HEK293 (cell line): ENCODE data around the gene GPR3.

ENCODE experiments used
- ELK4 ChIP-seq: IDR thresholded peaks from 2 replicates; pipeline ENCODE4 v1.6.1; 2011; ENCODE audit warnings: mild to moderate bottlenecking, low read depth, low read length, borderline replicate concordance
- GLI4 ChIP-seq: fragments of 450-650 bp; formaldehyde crosslinking; IDR thresholded peaks from 2 replicates; pipeline ENCODE4 v1.5.1; 2016; ENCODE audit warnings: missing biosample characterization, missing genetic modification characterization
- HOXA7 ChIP-seq: sonication (generic); formaldehyde crosslinking; IDR thresholded peaks from 2 replicates; pipeline ENCODE4 v1.8.1; 2022; ENCODE audit warnings: missing genetic modification reagents, borderline replicate concordance
- HOXC10 ChIP-seq: sonication (generic); formaldehyde crosslinking; IDR thresholded peaks from 2 replicates; pipeline ENCODE4 v1.8.1; 2023; ENCODE audit warnings: mild to moderate bottlenecking, missing genetic modification reagents
- HOXD13 ChIP-seq: sonication (generic); formaldehyde crosslinking; IDR thresholded peaks from 2 replicates; pipeline ENCODE4 v1.8.0; 2022; ENCODE audit warnings: missing genetic modification reagents, borderline replicate concordance
- PATZ1 ChIP-seq: fragments of 450-650 bp; formaldehyde crosslinking; IDR thresholded peaks from 2 replicates; pipeline ENCODE4 v1.5.1; 2016; ENCODE audit warnings: missing biosample characterization, missing genetic modification characterization
- PRDM10 ChIP-seq: fragments of 450-650 bp; formaldehyde crosslinking; IDR thresholded peaks from 2 replicates; pipeline ENCODE4 v1.5.1; 2016; ENCODE audit warnings: missing biosample characterization, missing genetic modification characterization
- YY1 ChIP-seq: fragments of 450-650 bp; formaldehyde crosslinking; IDR thresholded peaks from 2 replicates; pipeline ENCODE4 v1.5.1; 2018; ENCODE audit warnings: missing biosample characterization, missing genetic modification characterization
- ZBTB10 ChIP-seq: fragments of 450-650 bp; formaldehyde crosslinking; IDR thresholded peaks from 2 replicates; pipeline ENCODE4 v1.5.1; 2016; ENCODE audit warnings: missing biosample characterization, missing genetic modification characterization
- ZBTB48 ChIP-seq: fragments of 450-650 bp; formaldehyde crosslinking; IDR thresholded peaks from 2 replicates; pipeline ENCODE4 v1.5.1; 2016; ENCODE audit warnings: missing biosample characterization, missing genetic modification characterization
- ZFP37 ChIP-seq: fragments of 450-650 bp; formaldehyde crosslinking; IDR thresholded peaks from 2 replicates; pipeline ENCODE4 v1.5.1; 2016; ENCODE audit warnings: missing biosample characterization, missing genetic modification characterization
- ZFP41 ChIP-seq: fragments of 450-650 bp; formaldehyde crosslinking; IDR thresholded peaks from 2 replicates; pipeline ENCODE4 v1.5.1; 2016; ENCODE audit warnings: missing biosample characterization, missing genetic modification characterization, borderline replicate concordance
- ZNF10 ChIP-seq: fragments of 450-650 bp; formaldehyde crosslinking; IDR thresholded peaks from 2 replicates; pipeline ENCODE4 v1.5.1; 2017; ENCODE audit warnings: missing biosample characterization, missing genetic modification characterization
- ZNF114 ChIP-seq: fragments of 450-650 bp; formaldehyde crosslinking; IDR thresholded peaks from 2 replicates; pipeline ENCODE4 v1.5.0; 2017; ENCODE audit warnings: missing biosample characterization, missing genetic modification characterization
- ZNF133 ChIP-seq: fragments of 450-650 bp; formaldehyde crosslinking; IDR thresholded peaks from 2 replicates; pipeline ENCODE4 v1.5.1; 2016; ENCODE audit warnings: missing biosample characterization, missing genetic modification characterization
- ZNF140 ChIP-seq: fragments of 450-650 bp; formaldehyde crosslinking; IDR thresholded peaks from 2 replicates; pipeline ENCODE4 v1.5.1; 2016; ENCODE audit warnings: missing biosample characterization, missing genetic modification characterization
- ZNF324 ChIP-seq: fragments of 450-650 bp; formaldehyde crosslinking; IDR thresholded peaks from 2 replicates; pipeline ENCODE4 v1.5.1; 2016; ENCODE audit warnings: missing biosample characterization, missing genetic modification characterization
- ZNF354C ChIP-seq: fragments of 450-650 bp; formaldehyde crosslinking; IDR thresholded peaks from 2 replicates; pipeline ENCODE4 v1.5.1; 2016; ENCODE audit warnings: missing biosample characterization, missing genetic modification characterization, low read depth, borderline replicate concordance
- ZNF366 ChIP-seq: fragments of 450-650 bp; formaldehyde crosslinking; conservative IDR thresholded peaks from 2 replicates; pipeline ENCODE4 v1.5.1; 2016; ENCODE audit warnings: missing biosample characterization, missing genetic modification characterization
- ZNF398 ChIP-seq: fragments of 450-650 bp; formaldehyde crosslinking; IDR thresholded peaks from 2 replicates; pipeline ENCODE4 v1.5.1; 2017; ENCODE audit warnings: missing biosample characterization, missing genetic modification characterization
- ZNF514 ChIP-seq: fragments of 450-650 bp; formaldehyde crosslinking; IDR thresholded peaks from 2 replicates; pipeline ENCODE4 v1.5.1; 2016; ENCODE audit warnings: missing biosample characterization, missing genetic modification characterization
- ZNF521 ChIP-seq: fragments of 450-650 bp; formaldehyde crosslinking; IDR thresholded peaks from 2 replicates; pipeline ENCODE4 v1.5.1; 2017; ENCODE audit warnings: missing biosample characterization, mild to moderate bottlenecking, missing genetic modification characterization
- ZNF530 ChIP-seq: fragments of 450-650 bp; formaldehyde crosslinking; IDR thresholded peaks from 2 replicates; pipeline ENCODE4 v1.5.1; 2016; ENCODE audit warnings: low read depth, missing biosample characterization, missing genetic modification characterization
- ZNF585B ChIP-seq: fragments of 450-650 bp; formaldehyde crosslinking; IDR thresholded peaks from 2 replicates; pipeline ENCODE4 v1.5.1; 2016; ENCODE audit warnings: missing biosample characterization, missing genetic modification characterization
- ZNF623 ChIP-seq: fragments of 450-650 bp; formaldehyde crosslinking; IDR thresholded peaks from 2 replicates; pipeline ENCODE4 v1.5.1; 2016; ENCODE audit warnings: missing biosample characterization, missing genetic modification characterization
- ZNF664 ChIP-seq: fragments of 450-650 bp; formaldehyde crosslinking; IDR thresholded peaks from 2 replicates; pipeline ENCODE4 v1.5.1; 2016; ENCODE audit warnings: missing biosample characterization, missing genetic modification characterization
- ZNF692 ChIP-seq: fragments of 450-650 bp; formaldehyde crosslinking; IDR thresholded peaks from 2 replicates; pipeline ENCODE4 v1.5.1; 2016; ENCODE audit warnings: missing biosample characterization, missing genetic modification characterization

The GPR3 gene

GRCh38 chr1:27342778-27343638, 49.4 kb upstream of the GPR3 start (continued):
- TF ChIP-seq PATZ1 (peak; percentile 59), ELK4 (no peak), ZBTB48 (tag by site-specific recombination) (no peak), ZNF354C (tag by site-specific recombination) (no peak), ZNF521 (tag by site-specific recombination) (no peak), ZNF140 (tag by site-specific recombination) (no peak), ZNF114 (no peak), GLI4 (tag by site-specific recombination) (0 out of 2 replicates have a peak, but pooled peaks have one; percentile 44), HOXD13 (no peak), ZNF530 (tag by site-specific recombination) (no peak), ZNF623 (tag by site-specific recombination) (no peak), ZNF514 (tag by site-specific recombination) (no peak), ZFP37 (tag by site-specific recombination) (no peak), ZNF10 (tag by site-specific recombination) (no peak), PRDM10 (tag by site-specific recombination) (peak; percentile 87), ZBTB10 (tag by site-specific recombination) (peak; percentile 23; the same call in 1 of the 2 replicates), ZNF133 (no peak), ZNF324 (tag by site-specific recombination) (no peak), HOXA7 (CRISPR knock-in tag) (no peak), HOXC10 (CRISPR knock-in tag) (no peak), ZNF366 (tag by site-specific recombination) (no peak), ZNF585B (tag by site-specific recombination) (no peak), ZNF664 (no peak), YY1 (tag by site-specific recombination) (no peak), ZNF398 (tag by site-specific recombination) (peak; percentile 47; the same call in 1 of the 2 replicates), ZNF692 (tag by site-specific recombination) (no peak), ZFP41 (tag by site-specific recombination) (no peak)
